ENCODE measurements around the gene ZWINT. TPM values are rescaled to one million over a fixed set of nuclear protein-coding genes. Genes with fewer than 3 reads are reported as not detected.

The ZWINT gene
- total and polyA plus RNA-seq, 7 donors: 0.30 to 2.3 (median 0.49) TPM

GRCh38 chr10:56359837-56360236 is 1.2 kb downstream of the ZWINT start:
- TF ChIP-seq CTCF (IDR thresholded peaks at IDR 0.05): no peak
- H3K4me3 ChIP-seq: no peak overlapping the region
- H3K4me1 ChIP-seq: no peaks in the 10 kb centered on the region
- ATAC-seq: no peak
- 81 to 88% (median 86%) methylated on average over 4 of the region's 4 CpGs for WGBS, 3 donors
- H3K9me3 ChIP-seq: no peaks in the 10 kb centered on the region
- no peaks in the 10 kb centered on the region for H3K27me3 ChIP-seq (ENCODE audit: insufficient read depth in 3 of 3, low read length in 2 of 3)
- no peak for DNase-seq
- H3K36me3 ChIP-seq (ENCODE audit: insufficient read depth in 1 of 2, low read depth in 1 of 2): no peaks in the 10 kb centered on the region
- intact Hi-C loops (cut with DNase I): no loop called here
- no peak overlapping the region for H3K27ac ChIP-seq

- H3K36me3 ChIP-seq (ENCODE audit: insufficient read depth in 1 of 2, low read depth in 1 of 2): no peaks in the 10 kb centered on the region
- H3K4me3 ChIP-seq: no peak overlapping the region
- intact Hi-C loops (cut with DNase I): no loop called here
- no peaks in the 10 kb centered on the region for H3K27me3 ChIP-seq (ENCODE audit: insufficient read depth in 3 of 3, low read length in 2 of 3)
- no peak overlapping the region for H3K27ac ChIP-seq
- DNase-seq (no peak), ATAC-seq (no peak)
- no peaks in the 10 kb centered on the region for H3K9me3 ChIP-seq
- H3K4me1 ChIP-seq: no peaks in the 10 kb centered on the region
- TF ChIP-seq CTCF (IDR thresholded peaks at IDR 0.05): no peak
Measured at GRCh38 chr10:56357018-56357417, 4.0 kb downstream of the ZWINT start.

- Histone ChIP-seq H3K27ac (no peak overlapping the region), H3K36me3 (ENCODE audit: insufficient read depth in 1 of 2, low read depth in 1 of 2) (no peaks in the 10 kb centered on the region), H3K9me3 (no peaks in the 10 kb centered on the region), H3K4me3 (no peak overlapping the region), H3K27me3 (ENCODE audit: insufficient read depth in 3 of 3, low read length in 2 of 3) (no peaks in the 10 kb centered on the region), H3K4me1 (no peaks in the 10 kb centered on the region)
- no peak for TF ChIP-seq CTCF (IDR thresholded peaks at IDR 0.05)
- intact Hi-C loops (cut with DNase I): no loop called here
- DNase-seq (no peak), ATAC-seq (no peak)
- 95 to 96% (median 96%) methylated on average over 20 of the region's 20 CpGs for WGBS, 3 donors
Measured at GRCh38 chr10:56351909-56352630, 9.0 kb downstream of the ZWINT start.

GRCh38 chr10:56349611-56350010 is 11.4 kb downstream of the ZWINT start:
- TF ChIP-seq CTCF (IDR thresholded peaks at IDR 0.05): no peak
- intact Hi-C loops (cut with DNase I): no loop called here

GRCh38 chr10:56348101-56348500 is 13.0 kb downstream of the ZWINT start:
- intact Hi-C loops (cut with DNase I): no loop called here
- no peak for ATAC-seq
- DNase-seq: no peak

More at GRCh38 chr10:56349611-56350010, 11.4 kb downstream of the ZWINT start:
- no peaks in the 10 kb centered on the region for H3K4me1 ChIP-seq
- no peak for DNase-seq
- WGBS, 3 donors: 91 to 95% (median 92%) methylated on average over 1 of the region's 1 CpG
- H3K9me3 ChIP-seq: no peaks in the 10 kb centered on the region
- no peaks in the 10 kb centered on the region for H3K36me3 ChIP-seq (ENCODE audit: insufficient read depth in 1 of 2, low read depth in 1 of 2)
- H3K4me3 ChIP-seq: no peak overlapping the region
- no peak overlapping the region for H3K27ac ChIP-seq
- ATAC-seq: no peak
- no peaks in the 10 kb centered on the region for H3K27me3 ChIP-seq (ENCODE audit: insufficient read depth in 3 of 3, low read length in 2 of 3)

More at GRCh38 chr10:56348101-56348500, 13.0 kb downstream of the ZWINT start:
- Histone ChIP-seq H3K27me3 (ENCODE audit: insufficient read depth in 3 of 3, low read length in 2 of 3) (no peaks in the 10 kb centered on the region), H3K4me3 (no peak overlapping the region), H3K27ac (no peak overlapping the region), H3K36me3 (ENCODE audit: insufficient read depth in 1 of 2, low read depth in 1 of 2) (no peaks in the 10 kb centered on the region), H3K9me3 (no peaks in the 10 kb centered on the region), H3K4me1 (no peaks in the 10 kb centered on the region)
- WGBS, 3 donors: 86 to 93% (median 88%) methylated on average over 3 of the region's 3 CpGs
- TF ChIP-seq CTCF (IDR thresholded peaks at IDR 0.05): no peak

Measured in psoas muscle (tissue), 8 donors.